HCEC 1CT (cell line): ENCODE data around the gene UBR2.
"Not testable (repeated sequence)": the region's sequence is repeated elsewhere in the genome, so short reads cannot be mapped to it uniquely, and the experiment has no call there.

Experiments used
- DNase-seq: peaks from one replicate; pipeline ENCODE4 v3.0.0-alpha.2; 2017

The UBR2 gene

DNA sequence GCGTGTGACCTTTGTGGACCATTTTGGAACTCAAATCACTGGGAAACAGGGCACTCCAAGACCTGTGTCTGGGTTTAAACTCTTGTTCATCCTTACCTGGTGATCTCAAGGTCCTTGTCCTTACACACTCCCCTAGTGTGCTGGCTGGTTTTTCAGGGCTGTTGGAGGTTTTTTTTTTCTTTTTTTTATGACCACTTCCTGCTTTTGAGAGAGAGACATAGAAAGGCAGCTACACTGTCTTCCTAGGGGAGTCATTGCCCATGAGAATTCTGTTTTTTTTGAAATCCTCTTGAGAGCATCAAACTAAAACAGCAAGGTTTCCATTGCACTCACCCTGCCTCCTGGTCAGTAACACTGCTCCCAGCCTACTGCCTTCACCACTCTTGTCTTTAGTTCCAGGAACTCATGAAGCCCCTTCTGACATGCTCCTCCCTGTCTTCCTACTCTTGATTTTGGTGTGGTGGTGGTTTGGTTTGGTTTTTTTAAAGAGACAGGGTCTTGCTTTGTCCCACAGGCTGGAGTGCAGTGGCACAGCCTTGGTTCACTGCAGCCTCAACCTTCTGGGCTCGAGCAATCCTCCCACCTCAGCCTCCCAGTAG is 130.0 kb downstream of the UBR2 start:
- DNase-seq, result no peak

- DNase-seq, result peak; percentile 52
Observed at GRCh38 chr6:42694586-42694985, 130.8 kb downstream of the UBR2 start.

DNA sequence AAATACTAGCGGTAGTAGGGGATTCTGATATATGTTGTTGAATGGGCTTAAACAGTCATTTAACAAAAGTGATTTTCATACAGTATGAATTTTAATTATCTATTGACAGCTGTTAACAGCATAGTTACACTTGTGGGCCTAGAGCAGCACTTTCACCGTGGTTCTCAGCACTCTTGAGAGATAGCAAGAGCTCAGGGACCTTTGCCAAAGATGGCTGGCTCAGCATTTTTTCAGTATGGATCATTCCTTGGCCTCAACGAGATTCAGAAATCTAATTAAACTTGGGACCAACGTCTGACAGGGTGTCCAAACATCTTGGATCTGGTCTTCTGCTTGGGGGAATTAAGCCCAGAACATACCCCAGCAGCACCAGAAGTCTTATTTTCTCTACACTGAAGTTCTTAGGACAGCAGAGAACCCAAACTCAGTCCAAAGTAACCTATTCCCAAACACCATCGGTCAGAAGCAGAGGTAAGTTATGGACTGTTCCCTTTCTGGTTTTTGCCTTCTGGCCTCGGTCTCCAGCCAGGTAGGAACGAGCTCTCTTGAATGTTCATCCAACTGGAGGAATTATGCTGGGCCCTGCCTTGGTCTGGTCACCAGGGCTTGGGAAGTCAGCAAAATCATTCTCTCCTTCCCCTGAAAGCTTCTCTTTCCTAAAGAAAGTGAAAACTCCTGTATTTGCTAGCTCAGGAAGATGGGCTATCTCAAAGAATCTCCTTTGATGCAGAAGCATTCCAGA is 132.9 kb downstream of the UBR2 start:
- DNase-seq, result peak; percentile 60

DNA sequence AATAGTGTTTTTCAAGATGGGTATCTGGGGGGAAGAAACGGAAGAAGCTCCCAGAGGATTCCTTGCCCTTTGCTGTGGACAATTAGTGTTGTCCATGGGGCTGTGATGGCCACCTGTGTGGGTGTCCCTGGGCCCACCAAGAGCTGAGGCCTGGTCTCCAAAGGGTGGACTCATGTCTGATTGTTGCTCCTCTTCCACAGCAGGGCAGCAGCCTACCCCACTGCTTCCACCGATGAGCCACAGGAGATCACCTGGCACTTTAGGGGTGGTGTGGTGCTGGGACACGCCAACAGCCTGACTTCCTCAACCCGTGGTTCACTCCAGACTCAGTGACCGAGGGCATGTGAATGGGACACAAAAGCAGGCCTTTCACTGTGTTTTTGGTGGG is 133.4 kb downstream of the UBR2 start:
- DNase-seq, result no peak

GRCh38 chr6:42698217-42698616 is 134.4 kb downstream of the UBR2 start:
- no peak for DNase-seq

GRCh38 chr6:42702200-42702599 is 138.4 kb downstream of the UBR2 start:
- peak; percentile 74 for DNase-seq

GRCh38 chr6:42702786-42703185 is 139.0 kb downstream of the UBR2 start:
- DNase-seq, result not testable (repeated sequence)

- DNase-seq, result no peak
Observed at GRCh38 chr6:42704251-42704936, 140.6 kb downstream of the UBR2 start.

GRCh38 chr6:42704937-42705374 is 141.1 kb downstream of the UBR2 start:
- DNase-seq, result no peak

DNA sequence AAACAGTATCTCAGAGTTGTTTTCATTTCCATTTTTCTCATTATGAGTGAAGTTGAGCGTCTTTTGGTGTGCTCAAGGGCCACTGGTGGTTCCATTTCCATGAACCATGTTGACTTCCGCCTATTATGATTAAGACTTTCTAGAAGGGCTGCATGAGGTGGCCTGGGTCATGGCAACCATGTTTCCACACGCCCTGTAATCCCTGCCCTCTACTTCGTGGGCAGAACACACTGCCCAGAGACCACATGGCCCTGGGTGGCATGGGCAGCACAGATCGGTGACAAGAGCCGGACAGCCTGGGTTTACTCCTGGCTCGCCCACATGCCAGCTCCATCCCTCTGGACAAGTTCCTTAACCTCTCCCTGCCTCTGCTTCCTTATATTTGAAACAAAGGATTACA is 143.8 kb downstream of the UBR2 start:
- no peak for DNase-seq

GRCh38 chr6:42708096-42708495 is 144.3 kb downstream of the UBR2 start:
- DNase-seq, result no peak

DNA sequence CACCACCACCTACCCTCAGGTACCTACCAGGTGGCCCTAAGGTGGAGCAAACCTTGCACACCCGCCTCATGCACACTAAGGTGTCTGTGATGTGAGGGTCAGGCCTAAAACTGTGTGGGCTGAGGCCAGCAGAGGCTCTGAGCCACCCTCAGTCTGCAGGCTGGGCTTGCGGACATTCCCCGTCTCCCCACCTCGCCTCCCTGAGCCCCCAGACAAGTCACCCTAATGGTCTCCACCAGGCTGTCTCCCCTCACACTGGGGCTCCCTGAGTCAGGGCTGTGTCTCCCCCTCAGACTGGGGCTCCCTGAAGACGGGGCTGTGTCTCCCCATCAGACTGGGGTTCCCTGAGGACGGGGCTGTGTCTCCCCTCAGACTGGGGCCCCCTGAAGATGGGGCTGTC is 146.0 kb downstream of the UBR2 start:
- DNase-seq, result no peak

DNA sequence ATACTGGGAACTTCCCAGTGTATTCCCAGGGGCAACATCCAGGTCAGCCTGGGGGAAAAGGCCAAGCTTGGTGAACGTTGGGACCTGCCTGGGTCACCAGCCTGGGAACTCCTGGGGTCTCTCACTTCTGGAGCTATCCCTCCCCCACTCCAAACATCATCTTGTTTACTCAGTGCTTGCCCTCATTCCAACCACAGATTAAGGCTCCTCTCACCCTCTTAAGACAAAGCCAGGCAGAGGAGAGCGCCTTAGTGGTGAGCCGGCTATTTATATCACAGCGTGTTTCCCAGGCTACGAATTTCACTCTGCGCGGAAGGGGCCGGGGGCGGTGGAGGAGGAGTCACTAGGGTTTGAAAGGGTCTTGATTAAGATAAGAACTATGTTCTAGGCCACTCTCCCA is 146.5 kb downstream of the UBR2 start:
- DNase-seq, result no peak

DNA sequence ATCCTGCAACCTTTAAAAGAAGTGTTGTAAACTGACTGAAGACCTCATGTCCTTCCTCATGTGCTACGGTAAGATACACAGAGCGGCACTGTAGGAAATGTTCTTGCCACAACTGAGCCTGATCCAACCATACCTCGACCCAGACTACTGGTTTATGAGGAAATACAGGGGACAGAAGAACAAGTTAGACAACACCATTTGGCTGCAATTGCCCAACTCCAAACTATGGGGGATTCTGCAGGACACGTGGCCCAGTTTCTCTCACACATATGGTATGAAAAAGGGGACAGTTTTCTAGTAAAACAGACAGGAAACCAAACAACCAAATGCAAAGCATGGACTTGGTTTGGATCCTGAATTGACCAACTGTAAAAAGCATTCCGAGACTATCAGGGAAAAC is 148.1 kb downstream of the UBR2 start:
- DNase-seq, result no peak

GRCh38 chr6:42714098-42714761 is 150.4 kb downstream of the UBR2 start:
- peak; percentile 47 for DNase-seq

DNA sequence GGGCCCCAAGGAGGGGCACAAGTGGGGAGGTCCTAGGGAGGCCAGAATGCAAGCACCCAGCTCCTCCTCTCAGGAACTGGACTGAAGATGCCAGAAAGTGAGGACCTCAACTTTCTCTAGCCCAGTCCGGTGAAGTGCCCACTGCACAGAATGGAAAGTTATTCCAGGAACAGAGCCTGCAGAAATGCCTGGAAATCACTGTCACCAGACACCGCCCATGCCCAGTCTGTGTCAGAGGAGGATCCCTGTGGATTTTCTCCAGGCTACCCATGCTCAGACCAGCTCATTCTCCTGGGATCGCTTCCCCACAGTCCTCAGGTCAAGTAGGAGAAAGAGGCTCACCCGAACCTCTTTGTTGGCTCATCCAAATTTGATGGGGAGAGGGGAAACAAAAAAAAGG is 152.0 kb downstream of the UBR2 start:
- no peak for DNase-seq

- DNase-seq, result peak; percentile 15
Observed at GRCh38 chr6:42720739-42721138, 156.9 kb downstream of the UBR2 start.

DNA sequence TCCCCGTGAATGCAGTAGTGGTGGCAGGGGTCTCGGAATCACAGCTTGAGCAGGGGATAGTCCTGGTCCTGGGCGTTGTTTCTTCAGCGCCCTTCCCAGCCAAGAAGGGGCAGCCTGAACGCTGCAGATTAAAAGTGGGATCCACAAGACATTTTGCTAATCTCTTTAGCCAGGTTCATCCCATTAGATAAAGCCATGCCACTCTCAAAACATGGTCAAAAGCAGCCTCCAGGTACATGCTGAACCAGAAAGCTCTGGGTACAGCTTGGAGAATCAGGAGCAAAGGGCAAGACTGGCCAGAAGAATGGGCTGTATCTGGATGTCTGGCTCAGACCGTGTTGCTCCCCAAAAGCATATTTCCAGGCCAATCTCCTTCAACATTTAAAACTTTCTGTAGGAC is 158.7 kb downstream of the UBR2 start, which contains the start of gene PRPH2:
PRPH2 (minus strand) TSS at position 101 of the 400 bp plus-strand sequence. CDS start 263 bp downstream, outside the sequence.
- no peak for DNase-seq

- no peak for DNase-seq
Observed at GRCh38 chr6:42724825-42725224, 161.0 kb downstream of the UBR2 start.

- DNase-seq, result no peak
Observed at GRCh38 chr6:42726026-42726425, 162.2 kb downstream of the UBR2 start.

DNA sequence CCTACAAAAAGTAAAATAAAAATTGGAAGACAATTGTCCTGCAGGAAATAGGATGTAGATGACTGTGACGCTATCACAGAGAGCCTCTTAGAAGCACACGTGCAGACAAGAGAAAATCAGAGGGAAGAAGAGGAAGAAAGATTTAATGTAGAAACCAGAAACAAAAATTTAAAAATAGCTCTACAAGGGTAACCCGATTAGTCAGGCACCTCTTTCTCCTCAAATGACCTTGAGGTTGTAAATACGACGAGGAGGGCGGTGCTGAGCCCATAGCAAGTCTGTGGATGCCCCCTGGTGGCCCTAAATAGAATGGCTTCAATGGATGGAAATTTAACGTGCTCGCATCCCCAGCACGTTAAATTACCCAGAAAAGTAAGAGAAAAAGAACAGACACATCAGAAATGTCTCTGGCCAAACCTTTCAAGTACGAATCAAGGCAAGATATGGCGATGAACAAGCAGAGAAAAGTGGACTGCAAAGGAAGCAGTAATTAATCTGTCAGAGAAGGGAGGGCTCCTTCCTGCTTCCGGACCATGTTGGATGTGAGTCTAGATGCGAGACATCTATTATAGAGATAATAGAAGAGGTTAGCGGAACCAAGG is 162.8 kb downstream of the UBR2 start:
- peak; percentile 91 for DNase-seq

DNA sequence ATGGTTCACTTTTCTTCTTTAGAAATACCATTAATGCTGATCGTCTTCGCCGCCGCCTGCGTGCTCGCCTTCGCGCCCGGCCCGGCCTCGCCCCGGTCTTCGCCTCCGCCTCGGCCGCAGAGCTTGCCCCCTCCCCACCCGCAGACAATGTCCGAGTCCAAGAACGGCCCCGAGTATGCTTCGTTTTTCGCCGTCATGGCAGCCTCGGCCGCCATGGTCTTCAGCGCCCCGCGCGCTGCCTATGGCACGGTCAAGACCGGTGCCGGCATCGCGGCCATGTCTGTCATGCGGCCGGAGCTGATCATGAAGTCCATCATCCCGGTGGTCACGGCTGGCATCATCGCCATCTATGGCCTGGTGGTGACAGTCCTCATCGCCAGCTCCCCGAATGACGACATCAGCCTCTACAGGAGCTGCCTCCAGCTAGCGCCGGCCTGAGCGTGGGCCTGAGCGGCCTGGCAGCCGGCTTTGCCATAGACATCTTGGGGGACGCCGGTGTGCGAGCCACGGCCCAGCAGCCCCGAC is 163.3 kb downstream of the UBR2 start:
- peak; percentile 25 for DNase-seq

DNA sequence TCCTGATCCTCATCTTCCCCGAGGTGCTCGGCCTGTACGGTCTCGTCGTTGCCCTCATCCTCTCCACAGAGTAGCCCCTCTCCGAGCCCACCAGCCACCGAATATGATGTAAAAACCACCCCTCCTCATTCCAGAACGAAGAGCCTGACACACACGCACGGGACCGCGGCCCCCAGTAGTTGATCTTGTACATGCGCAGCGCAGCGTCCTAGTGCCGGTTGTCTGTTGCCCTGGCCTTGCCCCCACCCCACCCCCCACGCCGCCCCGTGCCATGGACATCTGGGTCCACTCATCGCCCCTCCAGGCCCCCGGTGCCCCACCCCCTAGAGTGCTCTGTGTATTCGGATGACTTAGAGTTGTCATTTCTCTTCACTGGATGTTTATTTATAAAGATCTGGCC is 163.8 kb downstream of the UBR2 start:
- DNase-seq, result peak; percentile 15
